ENCODE data around the gene RUNX3.

The RUNX3 gene

DNA sequence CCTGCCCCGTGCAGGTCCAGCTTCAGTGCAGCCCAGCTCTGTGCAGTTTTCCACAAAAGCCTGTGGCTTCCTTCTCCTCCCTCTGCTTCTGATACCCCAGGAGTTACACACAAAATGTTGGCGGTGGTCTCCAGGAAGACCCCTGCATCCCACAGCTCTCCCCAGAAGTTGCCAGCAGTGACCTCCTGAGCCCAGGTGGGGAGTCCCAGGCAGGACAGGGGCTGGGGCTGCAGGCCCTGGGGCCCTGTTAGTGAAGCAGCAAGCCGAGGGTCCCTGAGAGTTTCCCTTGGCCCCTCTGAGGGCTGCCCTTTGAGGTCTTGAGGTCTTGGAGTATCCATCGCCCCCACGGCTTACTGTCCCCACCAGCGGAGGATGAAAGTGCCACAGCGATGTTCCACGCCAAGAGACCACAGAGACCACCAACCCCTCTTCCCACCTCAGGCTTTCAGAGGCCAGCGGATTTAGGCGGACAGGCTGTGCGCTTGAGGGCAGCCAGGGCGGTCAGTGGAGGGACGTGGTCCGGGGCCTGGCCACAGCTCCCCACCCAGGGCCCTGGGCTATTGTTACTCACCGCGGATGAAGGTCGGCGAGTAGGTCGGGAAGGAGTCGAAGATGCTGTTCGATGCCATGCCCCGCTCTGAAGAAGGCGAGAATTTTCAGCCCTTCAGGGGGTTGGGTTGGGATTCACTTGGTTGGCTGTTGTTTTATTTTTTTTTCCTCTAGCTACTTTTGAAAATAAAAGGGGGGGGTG, 34.0 kb upstream of the RUNX3 start:
- in situ Hi-C loops (cut with HindIII; ENCODE audit: low sequenced_read_pairs) = no loop called here

DNA sequence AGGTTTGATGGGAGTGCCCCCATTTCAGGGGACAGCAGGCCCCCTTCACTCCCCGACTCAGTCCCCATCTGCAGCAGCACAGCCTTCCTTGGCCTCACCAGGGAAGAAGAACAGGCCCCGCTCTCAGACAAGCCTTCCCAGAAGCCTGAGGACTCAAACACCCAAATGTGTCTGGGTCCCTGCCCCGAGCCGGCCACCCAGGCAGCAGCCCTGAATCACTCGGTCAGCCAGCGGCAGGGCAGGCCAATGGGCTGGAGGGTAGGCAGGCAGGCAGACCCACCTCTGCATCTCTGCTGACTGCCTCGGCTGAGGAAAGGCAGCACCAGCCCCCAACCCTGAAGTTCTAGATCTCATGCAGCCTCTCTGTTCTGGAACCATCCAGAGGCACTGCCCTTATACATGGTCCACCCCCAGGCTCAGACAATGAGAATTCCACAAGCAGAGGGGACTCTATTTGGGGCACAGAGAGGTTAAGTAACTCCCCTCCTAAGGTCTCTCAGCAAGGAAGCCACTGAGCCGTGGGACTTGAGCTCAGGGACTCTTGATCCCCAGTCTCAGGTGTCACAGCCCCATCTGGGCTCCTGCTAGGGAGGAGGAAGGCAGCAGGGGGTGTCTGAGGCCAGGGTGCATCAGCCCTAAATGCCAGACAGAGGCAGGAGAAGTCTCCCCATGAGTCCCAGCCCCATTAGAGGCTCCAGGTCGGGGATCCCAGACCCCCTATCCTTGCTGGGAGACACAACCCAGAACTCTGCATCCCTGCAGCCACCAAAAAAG, 33.2 kb upstream of the RUNX3 start:
- in situ Hi-C loops (cut with HindIII; ENCODE audit: low sequenced_read_pairs) = no loop called here

DNA sequence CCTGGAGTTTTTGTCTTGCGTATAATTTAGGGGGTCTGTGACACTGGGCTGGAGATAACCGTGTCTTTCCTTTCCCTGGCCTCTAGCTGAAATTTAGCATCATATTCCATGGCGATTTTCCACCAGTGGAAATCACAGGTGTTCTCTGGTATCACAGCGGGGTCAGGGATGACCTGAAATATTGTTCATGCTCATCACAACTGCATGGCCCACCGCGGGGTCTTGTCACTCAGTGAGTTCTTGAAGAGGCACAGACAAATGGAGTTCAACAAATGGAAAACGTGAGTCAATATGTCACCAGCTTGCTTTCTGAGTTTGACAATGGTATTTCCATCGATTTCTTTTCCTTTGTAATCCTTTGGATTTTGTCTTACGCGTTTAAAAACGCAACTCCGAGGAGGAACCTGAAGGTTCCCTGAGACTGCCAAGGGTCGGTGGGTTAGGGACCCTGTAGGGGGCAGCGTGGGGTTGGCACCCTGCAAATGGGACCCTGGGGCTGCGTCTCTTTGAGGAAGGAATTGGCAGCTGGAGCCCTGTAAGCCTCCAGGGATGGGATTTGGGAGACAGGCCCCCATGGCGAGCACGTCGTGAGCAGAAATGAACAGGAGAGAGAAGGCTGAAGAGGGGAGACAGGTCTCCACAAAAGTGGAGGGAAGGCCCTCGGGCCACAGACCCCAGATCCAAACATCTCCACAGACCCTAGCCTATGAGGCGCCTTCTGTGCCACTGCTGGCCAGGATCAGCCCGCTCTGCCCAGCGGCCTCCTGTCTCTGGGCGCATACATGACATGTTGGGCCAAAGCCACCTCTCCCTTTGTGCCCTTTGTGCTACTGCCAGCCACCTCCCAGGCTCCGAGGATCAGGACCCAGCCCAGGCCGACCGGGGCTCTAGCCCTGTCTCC, 32.1 kb upstream of the RUNX3 start:
- in situ Hi-C loops (cut with HindIII; ENCODE audit: low sequenced_read_pairs) = no loop called here

DNA sequence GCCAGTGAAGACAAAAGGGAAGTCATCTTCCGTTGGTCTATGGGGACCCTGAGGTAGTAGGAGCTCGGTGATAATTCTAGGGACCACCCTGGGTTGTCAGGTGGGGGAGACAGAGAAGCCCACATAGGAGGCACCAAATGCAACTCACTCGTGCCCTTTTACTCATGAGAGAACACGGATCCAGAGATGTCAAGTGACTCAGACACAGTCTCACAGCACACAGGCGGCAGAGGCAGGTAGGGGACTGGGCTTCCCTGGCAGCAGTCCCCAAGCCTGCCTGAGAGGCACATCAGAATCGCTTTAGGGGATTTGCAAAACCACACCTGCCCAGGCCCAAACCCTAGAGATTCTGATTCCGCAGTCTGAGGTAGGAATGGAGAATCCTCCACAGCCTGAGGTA, 31.3 kb upstream of the RUNX3 start:
- in situ Hi-C loops (cut with HindIII; ENCODE audit: low sequenced_read_pairs) = no loop called here

DNA sequence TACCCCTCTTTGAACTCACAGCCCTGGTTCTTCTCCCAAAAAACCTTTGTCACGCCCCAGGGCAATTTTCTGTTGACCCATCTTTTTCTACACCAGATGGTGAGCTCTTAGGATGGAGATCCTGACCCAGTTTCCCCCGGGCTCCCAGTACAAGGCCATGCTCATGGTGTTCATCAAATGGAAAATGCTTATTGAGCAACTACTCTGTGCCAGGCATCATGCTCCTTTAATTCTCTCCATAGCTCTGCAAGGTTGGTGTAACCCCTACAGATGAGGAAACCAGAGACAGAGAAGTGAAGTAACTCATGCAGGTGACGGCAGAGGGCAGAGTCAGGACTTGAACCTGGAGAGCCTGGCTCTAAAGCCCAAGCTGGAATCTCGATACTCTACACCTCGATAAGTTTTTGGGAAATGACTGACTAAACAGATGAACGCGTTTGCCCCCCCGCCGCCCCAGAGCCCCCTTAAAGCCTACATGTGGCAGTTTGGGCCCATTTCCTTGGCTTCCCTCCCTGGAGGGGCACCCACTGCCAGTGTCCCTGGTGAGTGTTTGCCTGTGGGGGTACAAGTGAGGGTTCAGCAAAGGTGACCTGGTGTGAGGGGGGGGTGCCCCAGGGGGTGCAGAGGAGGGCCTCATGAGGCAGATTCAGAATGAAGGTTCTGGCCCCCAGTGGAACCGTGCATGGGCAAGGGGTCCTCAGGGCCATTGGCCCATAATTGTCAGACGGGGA, 30.2 kb upstream of the RUNX3 start:
- in situ Hi-C loops (cut with HindIII; ENCODE audit: low sequenced_read_pairs) = no loop called here

DNA sequence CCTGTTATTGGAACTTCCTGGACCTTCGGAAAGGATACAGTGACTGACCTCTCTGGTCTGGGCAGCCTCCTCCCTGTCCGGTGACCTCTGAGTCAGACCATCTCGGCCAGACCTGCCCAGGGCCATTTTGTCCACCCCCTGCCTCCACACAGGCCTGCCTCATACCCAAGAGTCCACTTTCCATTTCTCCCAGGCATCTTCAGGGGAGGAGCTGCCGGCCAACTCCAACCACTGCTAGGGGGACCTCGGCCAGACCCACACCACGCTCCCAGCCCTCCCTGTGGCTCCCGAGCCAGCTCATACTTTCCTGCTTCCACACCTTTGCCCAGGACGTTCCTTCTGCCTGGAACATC, 29.5 kb upstream of the RUNX3 start:
- in situ Hi-C loops (cut with HindIII; ENCODE audit: low sequenced_read_pairs) = no loop called here

DNA sequence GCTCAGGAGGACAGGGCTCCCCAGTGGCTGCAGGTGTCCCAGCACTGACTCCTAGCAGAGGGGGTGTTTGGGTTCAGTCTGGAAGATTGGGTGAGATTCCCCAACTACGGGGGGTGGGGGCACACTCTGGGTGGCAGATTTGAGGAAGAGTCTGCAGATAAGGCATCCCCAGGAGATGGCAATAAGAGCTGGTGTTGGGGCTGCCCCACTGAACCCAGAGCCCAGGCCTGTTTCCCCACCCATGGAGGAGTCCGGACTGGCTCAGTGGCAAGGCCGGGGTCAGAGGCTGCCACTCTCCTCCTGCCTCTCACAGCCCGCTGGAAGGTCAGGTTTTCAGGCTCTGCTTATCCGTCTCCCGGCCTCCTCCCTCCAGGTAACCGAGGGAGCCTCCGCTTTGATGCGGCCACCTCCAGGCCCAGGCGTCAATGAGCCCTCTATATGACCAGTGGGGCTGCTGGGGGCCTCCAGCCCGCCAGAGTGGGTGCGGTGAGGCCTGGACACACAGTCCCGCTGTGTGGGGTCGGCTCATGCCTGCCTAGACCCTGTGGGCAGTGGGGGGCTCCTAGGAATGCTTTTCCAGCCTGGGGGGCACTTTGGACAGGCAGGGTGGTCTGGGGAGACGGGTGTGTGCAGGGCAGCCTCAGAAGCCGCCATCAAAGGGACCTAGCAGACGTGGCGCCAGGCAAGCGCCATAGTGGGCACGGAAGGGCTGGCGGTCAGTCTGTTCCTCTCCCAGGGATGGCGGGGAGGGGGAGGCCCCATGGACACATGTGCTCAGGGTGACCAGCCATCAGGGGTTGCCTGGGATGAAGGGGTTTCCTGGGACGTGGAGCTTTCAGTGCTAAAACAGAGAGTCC, 28.9 kb upstream of the RUNX3 start:
- in situ Hi-C loops (cut with HindIII; ENCODE audit: low sequenced_read_pairs) = no loop called here

DNA sequence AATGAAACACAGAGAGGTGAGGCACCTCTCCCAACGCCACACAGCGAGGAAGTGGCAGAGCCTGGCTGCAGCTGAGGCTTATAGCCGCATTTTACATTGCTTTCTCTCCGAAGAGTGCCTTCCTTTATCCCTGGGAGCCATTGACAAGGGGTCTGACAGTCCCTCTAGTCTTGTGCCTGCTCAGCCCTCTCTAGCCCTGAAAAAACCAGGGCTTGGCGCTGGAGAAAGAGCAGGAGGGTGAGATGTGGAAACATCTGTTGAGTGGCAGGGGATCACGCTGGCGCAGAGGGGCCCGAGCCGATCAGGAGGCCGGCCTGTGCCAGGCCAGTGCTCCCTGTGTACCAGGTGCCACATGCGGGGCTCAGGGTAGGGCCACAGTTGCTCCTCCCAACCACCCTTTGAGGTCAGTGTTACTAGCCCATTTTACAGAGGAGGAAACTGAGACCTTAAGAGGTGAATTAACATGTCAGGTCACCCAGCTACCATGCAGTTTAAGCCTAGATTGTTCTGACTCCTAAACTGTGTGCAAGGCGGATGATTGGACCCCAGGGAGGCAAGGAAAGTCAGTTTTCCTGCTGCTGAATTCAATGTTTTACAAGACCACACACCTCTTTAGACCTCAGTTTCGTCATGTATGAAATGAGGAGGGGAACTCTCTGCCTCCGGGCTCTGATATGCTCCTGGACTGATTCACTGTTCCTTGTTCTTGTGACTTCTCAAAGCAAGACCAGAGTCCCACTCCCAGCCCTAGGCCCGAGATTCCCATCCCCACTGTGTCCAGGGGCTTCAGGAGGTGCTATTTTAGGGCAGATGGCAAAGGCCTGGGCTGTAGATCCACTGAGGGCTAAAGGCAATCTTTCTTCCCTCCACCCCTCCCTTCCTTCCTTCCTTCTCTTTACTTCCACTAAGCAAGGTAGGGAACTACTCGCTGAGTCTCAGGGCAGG, 28.0 kb upstream of the RUNX3 start:
- in situ Hi-C loops (cut with HindIII; ENCODE audit: low sequenced_read_pairs) = no loop called here

DNA sequence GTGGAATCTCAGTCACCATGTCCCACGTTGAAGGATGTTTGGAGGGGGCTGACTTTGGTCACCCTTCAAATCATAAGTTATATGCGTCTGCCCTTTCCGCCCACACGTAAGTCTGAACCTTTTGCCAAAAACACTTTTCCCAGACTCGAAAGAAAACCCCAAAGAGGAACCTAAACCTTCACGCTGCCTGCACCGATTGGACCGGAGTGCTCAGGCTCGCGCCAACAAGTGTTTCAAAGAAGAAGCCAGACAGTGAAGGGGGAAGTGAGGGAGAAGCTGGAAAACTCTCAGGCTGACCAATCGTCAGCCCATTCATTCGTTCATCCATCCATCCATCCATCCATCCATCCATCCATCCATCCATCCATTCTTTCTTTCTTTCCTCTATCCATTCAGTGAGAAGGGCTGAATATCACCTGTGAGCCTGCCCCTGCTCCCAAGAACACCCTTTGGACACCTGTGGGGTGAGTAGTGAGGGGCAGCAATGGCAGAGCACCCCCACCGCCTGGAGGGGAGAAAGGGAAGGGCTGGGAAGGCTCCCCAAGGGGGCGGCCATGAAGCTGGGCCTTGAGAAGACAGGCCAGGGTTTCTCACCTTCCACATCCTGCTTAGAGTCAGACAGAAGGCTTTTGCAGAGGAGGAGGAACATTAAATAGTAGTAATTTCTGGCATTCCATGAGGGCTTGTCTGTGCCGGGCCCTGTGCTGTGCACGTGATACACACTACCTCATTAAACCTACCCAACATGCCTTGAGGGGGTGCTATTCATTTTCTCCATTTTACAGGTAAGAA, 27.1 kb upstream of the RUNX3 start:
- in situ Hi-C loops (cut with HindIII; ENCODE audit: low sequenced_read_pairs) = no loop called here

DNA sequence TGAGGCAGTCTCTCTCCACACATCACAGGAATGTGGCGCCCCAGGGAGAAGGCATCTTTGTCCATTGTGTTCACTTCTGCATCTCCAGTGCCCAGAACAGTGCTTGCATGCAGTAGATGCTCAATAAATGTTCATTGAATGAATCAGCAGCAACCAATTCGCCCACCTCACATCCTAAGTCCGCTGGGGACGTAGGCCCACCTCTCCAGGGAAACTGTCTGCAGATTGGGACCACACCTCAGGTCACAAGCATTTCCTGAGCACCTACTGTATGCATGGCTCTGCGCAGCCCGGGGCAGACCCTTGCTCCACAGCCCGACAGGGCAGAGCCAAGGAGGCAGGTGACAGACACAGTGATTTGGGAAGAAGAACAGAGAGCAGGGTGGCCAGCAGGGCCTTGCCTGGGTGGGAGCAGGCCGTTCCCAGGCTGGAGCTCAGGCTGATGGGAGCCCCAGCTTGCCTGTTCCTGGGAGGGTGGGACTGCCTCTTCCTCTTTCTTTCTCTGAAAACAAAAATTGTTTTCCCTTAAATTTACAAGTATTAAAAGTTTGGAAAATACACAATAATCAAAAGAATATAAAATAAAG, 25.8 kb upstream of the RUNX3 start:
- in situ Hi-C loops (cut with HindIII; ENCODE audit: low sequenced_read_pairs) = no loop called here

DNA sequence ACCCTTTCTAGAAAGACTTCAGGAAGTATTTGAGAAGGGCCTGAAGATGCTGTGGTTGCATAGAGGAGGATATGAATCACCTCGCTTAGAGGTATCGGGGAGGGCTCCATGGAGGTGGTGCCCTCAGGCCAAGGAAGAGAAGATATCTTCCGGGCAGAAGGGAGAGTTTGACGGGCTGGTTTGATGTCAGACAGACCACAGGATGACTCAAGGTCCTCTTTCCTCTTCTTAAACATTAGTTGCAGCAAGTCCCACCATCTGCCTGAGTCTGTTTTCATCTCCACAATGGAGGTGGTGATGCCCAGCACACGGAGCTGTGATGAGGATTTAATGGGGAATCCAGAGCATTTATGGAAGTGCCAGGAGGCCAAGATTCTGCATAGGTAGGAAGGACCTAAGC, 25.1 kb upstream of the RUNX3 start:
- in situ Hi-C loops (cut with HindIII; ENCODE audit: low sequenced_read_pairs) = no loop called here

DNA sequence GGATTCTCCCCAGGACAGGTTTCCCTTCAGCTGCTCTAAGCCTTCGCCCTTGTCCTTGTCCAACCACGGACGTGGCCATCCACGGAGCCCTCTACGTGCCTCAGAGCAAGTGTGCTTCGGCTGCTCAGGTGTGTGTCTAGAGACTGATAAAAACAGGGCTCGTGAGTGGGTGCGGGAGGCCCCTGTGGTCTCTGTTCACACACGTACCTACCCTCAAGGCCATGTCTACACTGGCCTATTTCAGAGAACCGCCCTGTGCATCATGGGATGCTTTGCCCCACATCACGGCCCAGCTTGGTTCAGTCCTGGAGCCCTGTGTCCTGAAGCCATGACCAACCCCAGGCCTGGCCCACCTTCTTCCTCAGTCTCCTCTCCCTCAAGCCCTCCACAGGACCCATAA, 24.6 kb upstream of the RUNX3 start:
- in situ Hi-C loops (cut with HindIII; ENCODE audit: low sequenced_read_pairs) = no loop called here

DNA sequence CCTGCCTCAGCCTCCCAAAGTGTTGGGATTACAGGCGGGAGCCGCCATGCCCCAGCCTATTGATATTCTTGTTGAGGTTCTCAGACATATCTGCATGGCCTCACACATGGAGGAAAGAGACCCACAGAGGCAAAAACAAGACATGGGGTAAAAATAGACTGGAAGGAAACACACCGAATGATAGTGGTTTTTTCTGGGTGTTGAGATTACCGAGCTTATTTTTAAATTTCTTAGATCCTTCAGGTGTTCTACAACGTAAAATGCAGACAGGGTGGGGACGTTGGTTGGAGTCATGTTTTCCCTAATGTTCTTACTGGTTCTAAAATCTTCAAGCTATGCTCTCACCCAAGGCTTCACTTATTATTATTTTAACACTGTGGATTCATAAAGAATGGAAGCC, 23.9 kb upstream of the RUNX3 start:
- in situ Hi-C loops (cut with HindIII; ENCODE audit: low sequenced_read_pairs) = no loop called here

DNA sequence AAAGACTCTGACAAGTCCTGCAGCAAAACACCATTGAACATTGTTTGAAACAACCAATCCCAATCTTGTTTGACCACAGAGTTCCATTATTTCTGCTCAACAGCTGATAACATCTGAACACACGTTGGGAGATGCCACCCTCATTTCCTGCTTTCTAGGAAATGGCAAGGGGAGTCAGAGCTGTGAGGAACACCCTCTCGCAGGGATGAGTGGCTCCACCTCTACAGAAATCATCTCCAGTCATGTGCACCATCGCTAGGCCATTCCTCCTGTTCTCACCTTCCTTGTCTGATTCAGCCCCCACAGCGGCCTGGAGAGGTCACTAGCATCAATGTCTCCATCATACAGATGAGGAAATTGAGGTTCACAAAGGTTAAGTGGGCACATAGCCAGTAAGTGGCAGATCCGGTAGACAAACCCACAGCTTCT, 22.4 kb upstream of the RUNX3 start:
- in situ Hi-C loops (cut with HindIII; ENCODE audit: low sequenced_read_pairs) = no loop called here

DNA sequence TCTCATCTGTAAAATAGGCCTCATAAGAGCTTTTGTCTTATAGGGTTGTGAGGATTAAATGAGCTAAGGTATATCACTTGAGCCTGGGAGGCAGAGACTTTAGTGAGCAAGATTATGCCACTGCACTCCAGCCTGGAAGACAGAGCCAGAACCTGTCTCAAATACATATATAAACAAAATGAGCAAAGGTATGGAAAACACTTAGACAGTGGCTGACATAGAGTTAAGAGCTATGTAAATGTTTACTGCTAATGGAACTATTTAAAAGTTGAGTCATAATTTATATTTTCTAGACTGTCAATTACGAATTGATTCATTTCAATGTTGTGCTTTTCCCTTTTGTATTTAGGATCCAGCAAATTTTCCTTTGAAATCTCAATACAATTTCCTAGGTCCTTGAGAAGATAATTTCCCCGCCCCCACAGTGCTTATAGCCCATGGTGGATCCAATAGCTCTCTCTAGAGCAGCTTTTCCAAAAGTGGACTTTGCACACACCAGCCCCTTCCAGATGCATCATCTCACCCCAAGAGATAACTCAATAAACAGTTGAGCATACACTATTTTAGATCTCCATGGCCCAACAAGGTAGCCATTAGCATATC, 21.8 kb upstream of the RUNX3 start:
- in situ Hi-C loops (cut with HindIII; ENCODE audit: low sequenced_read_pairs) = no loop called here

DNA sequence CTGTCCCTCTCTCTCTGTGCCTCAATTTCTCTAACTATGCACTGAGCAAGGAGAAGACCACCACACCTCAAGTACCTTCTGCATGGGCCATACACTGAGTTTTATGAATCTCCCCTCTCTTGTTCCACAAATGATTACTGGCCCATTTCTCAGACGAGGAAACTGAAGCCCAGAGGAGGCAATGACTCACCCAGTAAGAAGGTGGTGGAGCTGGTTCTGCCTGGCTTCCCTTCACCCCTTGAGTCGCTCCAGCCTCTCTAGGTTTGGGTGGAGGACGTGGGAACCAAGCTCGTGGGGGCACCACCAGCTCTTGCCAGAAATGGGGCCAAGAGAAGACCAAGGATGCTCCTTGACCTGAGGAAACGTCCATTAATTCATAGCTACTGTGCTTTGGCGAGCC, 21.3 kb upstream of the RUNX3 start:
- in situ Hi-C loops (cut with HindIII; ENCODE audit: low sequenced_read_pairs) = no loop called here

DNA sequence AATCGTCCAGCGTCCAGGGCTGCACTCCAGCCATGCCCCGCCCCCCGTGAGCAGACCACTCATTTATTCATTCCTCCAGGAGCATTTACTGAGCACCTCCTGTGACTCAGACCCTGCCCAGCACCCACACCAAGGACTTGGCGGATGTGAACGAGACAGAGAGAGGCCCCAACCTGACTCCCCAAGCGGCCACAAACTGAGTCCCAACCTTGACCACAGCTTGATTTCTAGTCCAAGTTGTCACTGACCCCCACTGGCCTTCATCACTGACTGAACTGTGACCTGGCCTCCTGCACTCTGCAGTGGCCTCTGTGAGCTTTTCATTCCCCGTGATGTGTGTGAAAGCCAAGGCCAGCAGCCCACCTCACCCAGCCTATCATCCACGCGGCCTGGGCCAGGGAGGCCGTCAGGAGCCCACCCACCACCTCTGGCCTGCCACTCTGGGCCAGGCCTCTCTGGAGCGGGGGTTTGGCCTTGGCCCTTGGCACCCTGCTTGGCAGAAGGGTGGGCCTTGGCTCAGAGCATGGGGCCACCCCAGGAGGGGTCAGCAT, 19.3 kb upstream of the RUNX3 start:
- in situ Hi-C loops (cut with HindIII; ENCODE audit: low sequenced_read_pairs) = no loop called here
